SK-N-SH (cell line): Measurements from ENCODE around the gene GBP7. TPM values are rescaled to one million over a fixed set of nuclear protein-coding genes. Genes with fewer than 3 reads are reported as not detected.

ENCODE experiments used
- CTCF ChIA-PET: fragments of 300-600, 350-600 bp; formaldehyde crosslinking; extraction: SDS; loops from one replicate; lab custom pipeline; 2021; lab: Yijun Ruan, JAX
- POLR2A ChIA-PET: fragments of 350-600 bp; sonication (Branson Sonifier 250); formaldehyde crosslinking; extraction: SDS; loops from one replicate; lab custom pipeline; 2020; ENCODE audit warnings: antibody characterized with exemption, inconsistent platforms; lab: Yijun Ruan, JAX
- DNase-seq: peaks from one replicate; pipeline ENCODE4 v3.0.0; 2012
- H2AFZ ChIP-seq: fragments of 200-600 bp; sonication (generic); 2 replicates; pipeline ENCODE4 v1.8.1; 2016; ENCODE audit warnings: antibody characterized with exemption, mild to moderate bottlenecking, low read depth
- H3F3A ChIP-seq: fragments of 200-600 bp; sonication (generic); replicated peaks from 2 replicates; pipeline ENCODE3; 2016; ENCODE audit warnings: antibody characterized with exemption, mild to moderate bottlenecking; ENCODE audit not compliant: insufficient read depth
- H3K27ac ChIP-seq, 2 experiments: fragments of 200-500 bp in 1 of 2; fragments of 200-600 bp in 1 of 2; sonication (Bioruptor generic) in 1 of 2; sonication (generic), shearing (Covaris generic) in 1 of 2; 2 replicates each; pipeline versions ENCODE4 v1.5.1 to v1.6.1; 2014 to 2016; ENCODE audit warnings: low read depth in 2 of 2, inconsistent platforms in 1 of 2, low read length in 1 of 2, mild to moderate bottlenecking in 1 of 2, mixed read lengths in 1 of 2
- H3K27me3 ChIP-seq: fragments of 200-600 bp; sonication (generic), shearing (Covaris generic); 2 replicates; pipeline ENCODE4 v1.6.1; 2016; ENCODE audit warnings: mixed run types; ENCODE audit not compliant: insufficient read depth
- H3K36me3 ChIP-seq, 2 experiments: fragments of 200-500 bp in 1 of 2; fragments of 200-600 bp in 1 of 2; sonication (Bioruptor generic) in 1 of 2; sonication (generic) in 1 of 2; replicated peaks in 1 of 2; 2 replicates each; pipeline versions ENCODE3 to v1.5.1; 2014 to 2016; ENCODE audit warnings: low read length in 1 of 2, mild to moderate bottlenecking in 1 of 2; ENCODE audit not compliant: insufficient read depth in 2 of 2, control insufficient read depth in 1 of 2
- H3K4me1 ChIP-seq, 2 experiments: fragments of 200-500 bp in 1 of 2; fragments of 200-600 bp in 1 of 2; sonication (Bioruptor generic) in 1 of 2; sonication (generic), shearing (Covaris generic) in 1 of 2; 2 replicates each; pipeline versions ENCODE4 v1.5.1 to v1.6.1; 2014 to 2016; ENCODE audit warnings: low read depth in 1 of 2, low read length in 1 of 2, mixed run types in 1 of 2; ENCODE audit not compliant: insufficient read depth in 2 of 2, control insufficient read depth in 1 of 2
- H3K4me2 ChIP-seq: fragments of 200-600 bp; sonication (generic), shearing (Covaris generic); 2 replicates; pipeline ENCODE4 v1.6.1; 2017; ENCODE audit warnings: mixed run types
- H3K4me3 ChIP-seq, 2 experiments: fragments of 200-500 bp in 1 of 2; fragments of 200-600 bp in 1 of 2; sonication (Bioruptor generic) in 1 of 2; sonication (generic), shearing (Covaris generic) in 1 of 2; 2 replicates each; pipeline versions ENCODE4 v1.5.1 to v1.8.1; 2014 to 2016; ENCODE audit warnings: low read depth in 2 of 2, inconsistent platforms in 1 of 2, low read length in 1 of 2, mild to moderate bottlenecking in 1 of 2, mixed read lengths in 1 of 2, moderate library complexity in 1 of 2
- H3K79me2 ChIP-seq: fragments of 200-600 bp; sonication (generic); 2 replicates; pipeline ENCODE4 v1.8.1; 2017; ENCODE audit warnings: mild to moderate bottlenecking; ENCODE audit not compliant: insufficient read depth
- H3K9ac ChIP-seq: fragments of 200-600 bp; sonication (generic); 2 replicates; pipeline ENCODE4 v1.6.1; 2017; ENCODE audit warnings: mixed run types
- H3K9me2 ChIP-seq: fragments of 200-600 bp; sonication (generic); 2 replicates; pipeline ENCODE4 v1.6.1; 2017; ENCODE audit warnings: mixed run types
- H3K9me3 ChIP-seq: fragments of 200-600 bp; sonication (generic); 2 replicates; pipeline ENCODE4 v1.6.1; 2017; ENCODE audit warnings: mixed run types, mild to moderate bottlenecking, moderate library complexity
- H4K20me1 ChIP-seq: fragments of 200-600 bp; sonication (generic); 2 replicates; pipeline ENCODE4 v1.6.1; 2017; ENCODE audit warnings: mild to moderate bottlenecking, mixed run types; ENCODE audit not compliant: insufficient read depth
- CHD2 ChIP-seq: fragments of 150-350 bp; IDR thresholded peaks from 2 replicates; pipeline ENCODE4 v1.6.1; 2018; ENCODE audit warnings: low read length; ENCODE audit not compliant: partially characterized antibody
- CTCF ChIP-seq: fragments of 200-600 bp; sonication (generic); IDR thresholded peaks from 2 replicates; pipeline ENCODE4 v1.6.1; 2017; ENCODE audit warnings: antibody characterized with exemption, mild to moderate bottlenecking, moderate library complexity
- EZH2phosphoT487 ChIP-seq: fragments of 200-600 bp; sonication (generic); IDR thresholded peaks from 2 replicates; pipeline ENCODE4 v1.6.1; 2017; ENCODE audit warnings: low read depth, mixed run types, mild to moderate bottlenecking, antibody characterized with exemption, moderate library complexity, borderline replicate concordance
- FOSL2 ChIP-seq: IDR thresholded peaks from 2 replicates; pipeline ENCODE4 v1.4.0; 2012; ENCODE audit warnings: low read depth, mild to moderate bottlenecking, moderate library complexity, borderline replicate concordance
- FOXM1 ChIP-seq: IDR thresholded peaks from 2 replicates; pipeline ENCODE4 v1.4.0; 2012; ENCODE audit warnings: low read depth, mild to moderate bottlenecking
- GABPA ChIP-seq: IDR thresholded peaks from 2 replicates; pipeline ENCODE4 v1.4.0; 2012; ENCODE audit warnings: low read depth, mild to moderate bottlenecking
- GATA2 ChIP-seq: sonication (generic); formaldehyde crosslinking; IDR thresholded peaks from 2 replicates; pipeline ENCODE4 v1.5.0; 2020; ENCODE audit warnings: mild to moderate bottlenecking, missing genetic modification reagents
- IRF3 ChIP-seq: fragments of 150-350 bp; IDR thresholded peaks from 2 replicates; pipeline ENCODE4 v1.6.1; 2016; ENCODE audit warnings: mild to moderate bottlenecking, low read depth, low read length
- JUND ChIP-seq: IDR thresholded peaks from 2 replicates; pipeline ENCODE4 v1.4.0; 2012
- NRF1 ChIP-seq: IDR thresholded peaks from 2 replicates; pipeline ENCODE4 v1.6.1; 2012; ENCODE audit warnings: low read depth, mild to moderate bottlenecking, low read length
- POLR2AphosphoS5 ChIP-seq: IDR thresholded peaks from 2 replicates; pipeline ENCODE4 v1.6.1; 2012; ENCODE audit warnings: low read depth, low read length
- REST ChIP-seq: IDR thresholded peaks from 2 replicates; pipeline ENCODE4 v1.6.1; 2012; ENCODE audit warnings: mild to moderate bottlenecking, low read depth, low read length, moderate library complexity
- RFX5 ChIP-seq: IDR thresholded peaks from 2 replicates; pipeline ENCODE4 v1.6.1; 2012; ENCODE audit warnings: mild to moderate bottlenecking, improper control_type of control experiment, low read length
- SIN3A ChIP-seq: IDR thresholded peaks from 2 replicates; pipeline ENCODE4 v1.6.1; 2012; ENCODE audit warnings: low read depth, mild to moderate bottlenecking, low read length, moderate library complexity, borderline replicate concordance
- USF1 ChIP-seq: IDR thresholded peaks from 2 replicates; pipeline ENCODE4 v1.4.0; 2012; ENCODE audit warnings: low read depth, borderline replicate concordance
- USF2 ChIP-seq: fragments of 150-350 bp; IDR thresholded peaks from 2 replicates; pipeline ENCODE4 v1.6.1; 2017; ENCODE audit warnings: antibody characterized with exemption, low read length, low read depth, borderline replicate concordance
- YY1 ChIP-seq: IDR thresholded peaks from 2 replicates; pipeline ENCODE4 v1.4.0; 2012; ENCODE audit warnings: low read depth, mild to moderate bottlenecking
- WGBS: methylation state at CpG from one replicate; pipeline ENCODE4 v1.1.6; 2017; ENCODE audit warnings: low lambda C conversion rate; 5-methylcytosine and 5-hydroxymethylcytosine counted together
- polyA plus RNA-seq, 3 experiments: library from polyadenylated mRNA; depleted of rRNA; stranded (reverse); fragments of >200 nt; gene quantifications; 2 replicates each; pipeline ENCODE4 v1.2.3, GENCODE V29; 2012

The GBP7 gene
- polyA plus RNA-seq, 1 of the 3 experiments (the other 2 are of a cell fraction), result not detected

GRCh38 chr1:89203166-89203565 is 27.4 kb upstream of the GBP7 start:
- Histone ChIP-seq H3K4me3 (no peak overlapping the region), H3K27ac (no peak overlapping the region; a peak in 1 of 4 replicates), H3K4me2 (no peak overlapping the region), H3K79me2 (no peaks in the 10 kb centered on the region), H3K36me3 (no peaks in the 10 kb centered on the region), H3K4me1 (peaks cover 11 to 15% of the 10 kb centered on the region in 2 experiments; a peak in 3 of 4 replicates), H2AFZ (no peak overlapping the region), H3K9me2 (no peaks in the 10 kb centered on the region), H4K20me1 (no peaks in the 10 kb centered on the region), H3K27me3 (no peaks in the 10 kb centered on the region), H3K9me3 (peaks cover 5% of the 10 kb centered on the region; the same call in 1 of the 2 replicates), H3F3A (peaks cover 5% of the 10 kb centered on the region)
- CTCF ChIA-PET, result no interaction called here
- WGBS, result 72% methylated on average over 1 of the region's 1 CpG
- POLR2A ChIA-PET, result no interaction called here
- DNase-seq, result no peak
- no peak for TF ChIP-seq GABPA
- TF ChIP-seq YY1, result no peak
- no peak for TF ChIP-seq FOSL2
- TF ChIP-seq REST, result no peak
- TF ChIP-seq EZH2phosphoT487, result no peak
- no peak for TF ChIP-seq JUND
- no peak for TF ChIP-seq CHD2
- TF ChIP-seq NRF1, result no peak
- TF ChIP-seq USF1, result no peak
- TF ChIP-seq SIN3A, result no peak
- TF ChIP-seq CTCF, result no peak
- TF ChIP-seq RFX5, result no peak
- no peak for TF ChIP-seq POLR2AphosphoS5
- no peak for TF ChIP-seq IRF3
- TF ChIP-seq USF2, result no peak
- TF ChIP-seq GATA2, result no peak
- TF ChIP-seq FOXM1, result no peak
- TF ChIP-seq, all 33 proteins: peak for 0
- no peak overlapping the region for H3K9ac ChIP-seq
